Right lobe of liver (tissue), 4 donors: ENCODE measurements around the gene IGF2R.

Source experiments
- POLR2A ChIP-seq: fragments of 450-650 bp; IDR thresholded peaks from one replicate; pipeline ENCODE4 v1.6.1; 2017; ENCODE audit warnings: antibody characterized with exemption, mild to moderate bottlenecking
- TF ChIP-seq, protein P1 (sequence below), 4 donors: fragments of 200-600 bp in 3 of 4; fragments of 450-650 bp in 1 of 4; IDR thresholded peaks; one replicate each; pipeline versions ENCODE4 v1.5.1 to v1.8.0; 2016 to 2022; ENCODE audit warnings: antibody characterized with exemption in 4 of 4, mild to moderate bottlenecking in 2 of 4
- donor health status: DM: no; HTN: no; CAD: no.
- donor health status: DM: no; HTN: no; CAD: no.
- donor health status: DM: no; HTN: yes; CAD: no.

DNA sequence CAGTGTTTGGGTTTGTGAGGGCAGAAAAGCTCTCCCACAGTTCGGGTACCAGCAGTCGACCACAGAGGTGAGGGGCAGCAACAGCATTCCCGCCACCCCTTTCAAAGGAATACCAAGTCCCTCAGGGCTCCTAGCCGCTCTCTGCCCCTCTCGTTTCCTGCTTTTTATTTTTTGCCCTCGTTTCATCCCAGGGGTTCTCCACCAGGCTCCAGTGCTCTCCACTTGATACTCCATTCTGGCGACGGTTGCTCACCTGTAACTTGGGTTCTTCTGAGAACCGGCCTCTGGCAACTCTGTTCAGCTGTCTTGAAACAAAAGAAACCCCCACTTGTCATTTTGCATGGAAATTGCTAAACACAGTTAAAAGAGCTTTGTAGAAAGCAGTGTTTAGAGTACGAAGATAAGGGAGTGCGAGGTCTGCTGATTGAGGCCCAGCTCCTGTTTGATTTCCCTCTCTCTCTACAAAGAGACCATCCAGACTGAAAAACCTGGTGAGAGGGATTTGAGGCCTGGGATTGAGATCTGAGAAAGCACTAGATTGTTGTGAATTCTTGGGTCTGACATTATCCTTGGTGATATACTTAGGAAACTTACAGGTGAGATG lies 28.7 kb downstream of the IGF2R start:
- TF ChIP-seq, protein P1, sequence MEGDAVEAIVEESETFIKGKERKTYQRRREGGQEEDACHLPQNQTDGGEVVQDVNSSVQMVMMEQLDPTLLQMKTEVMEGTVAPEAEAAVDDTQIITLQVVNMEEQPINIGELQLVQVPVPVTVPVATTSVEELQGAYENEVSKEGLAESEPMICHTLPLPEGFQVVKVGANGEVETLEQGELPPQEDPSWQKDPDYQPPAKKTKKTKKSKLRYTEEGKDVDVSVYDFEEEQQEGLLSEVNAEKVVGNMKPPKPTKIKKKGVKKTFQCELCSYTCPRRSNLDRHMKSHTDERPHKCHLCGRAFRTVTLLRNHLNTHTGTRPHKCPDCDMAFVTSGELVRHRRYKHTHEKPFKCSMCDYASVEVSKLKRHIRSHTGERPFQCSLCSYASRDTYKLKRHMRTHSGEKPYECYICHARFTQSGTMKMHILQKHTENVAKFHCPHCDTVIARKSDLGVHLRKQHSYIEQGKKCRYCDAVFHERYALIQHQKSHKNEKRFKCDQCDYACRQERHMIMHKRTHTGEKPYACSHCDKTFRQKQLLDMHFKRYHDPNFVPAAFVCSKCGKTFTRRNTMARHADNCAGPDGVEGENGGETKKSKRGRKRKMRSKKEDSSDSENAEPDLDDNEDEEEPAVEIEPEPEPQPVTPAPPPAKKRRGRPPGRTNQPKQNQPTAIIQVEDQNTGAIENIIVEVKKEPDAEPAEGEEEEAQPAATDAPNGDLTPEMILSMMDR (IDR thresholded peaks at IDR 0.05): no peak
- TF ChIP-seq POLR2A: no peak
